Measurements from ENCODE around the gene NR2C2.
"Not testable (repeated sequence)": the region's sequence is repeated elsewhere in the genome, so short reads cannot be mapped to it uniquely, and the experiment has no call there.

Gene NR2C2

GRCh38 chr3:14962762-14963161 lies 15.4 kb downstream of the NR2C2 start:
- no peak for DNase-seq

DNA sequence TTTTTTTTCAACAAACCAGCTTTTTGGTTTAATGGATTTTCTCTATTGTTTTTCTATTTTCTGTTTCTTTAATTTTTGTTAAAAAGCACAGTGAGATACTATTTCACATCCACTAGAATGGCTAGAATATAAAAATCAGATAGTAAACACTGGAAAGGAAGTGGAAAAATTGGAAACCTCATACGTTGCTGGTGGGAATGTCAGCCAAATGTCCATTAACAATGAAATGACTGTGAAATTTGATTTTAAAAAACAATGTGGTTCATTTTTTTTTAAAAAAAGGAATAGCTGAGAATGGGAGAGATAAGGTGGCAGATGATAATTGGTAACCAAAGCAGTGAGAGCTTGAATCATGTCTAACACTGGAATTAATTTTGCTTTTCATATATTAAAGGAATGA lies 19.9 kb downstream of the NR2C2 start:
- DNase-seq: no peak

- DNase-seq: no peak
These were observed 22.3 kb downstream of the NR2C2 start for GRCh38 chr3:14969671-14970070.

GRCh38 chr3:14976317-14976716 lies 28.9 kb downstream of the NR2C2 start:
- no peak for DNase-seq

DNA sequence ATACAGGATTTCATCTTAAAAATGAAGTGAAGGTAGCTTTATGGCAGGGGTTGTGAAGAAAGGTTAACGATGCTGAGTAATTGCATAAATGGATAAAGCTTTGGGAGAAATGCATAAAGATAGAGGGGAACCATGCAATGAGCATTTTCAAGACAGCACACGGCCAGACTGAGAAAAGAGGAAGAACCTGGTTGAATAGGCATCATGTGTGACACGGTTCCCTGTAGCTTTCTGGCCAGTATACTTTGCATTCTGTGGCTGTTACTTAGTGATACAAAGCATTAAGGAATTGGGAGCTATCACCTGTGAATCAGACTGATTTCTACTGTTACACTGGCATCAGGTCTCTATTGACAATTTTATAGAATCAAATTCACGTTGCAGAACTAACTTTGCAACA lies 33.3 kb downstream of the NR2C2 start:
- peak; percentile 39 for DNase-seq

GRCh38 chr3:14984581-14985113 lies 37.3 kb downstream of the NR2C2 start:
- no peak for DNase-seq

DNA sequence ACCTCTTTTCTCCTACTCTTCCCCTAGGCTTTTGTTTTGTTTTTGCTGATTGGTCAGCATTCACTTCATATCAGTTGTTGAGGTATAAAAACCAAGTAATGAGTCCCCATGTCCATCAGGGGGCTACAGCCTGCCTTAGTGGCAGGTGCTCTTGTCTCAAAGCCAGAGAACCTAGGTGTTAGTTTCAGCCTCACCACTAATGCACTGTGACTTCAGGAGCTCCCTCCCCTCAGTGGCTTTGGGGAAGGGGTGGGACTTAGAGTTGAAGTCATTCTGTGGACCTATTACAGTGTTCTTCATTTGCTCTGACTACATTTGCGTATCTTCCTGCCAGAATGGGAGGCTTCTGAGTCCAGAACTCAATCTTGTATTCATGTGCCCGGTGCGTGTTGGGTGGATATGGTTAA lies 41.6 kb downstream of the NR2C2 start:
- DNase-seq: no peak

GRCh38 chr3:14989943-14990779 lies 42.8 kb downstream of the NR2C2 start:
- DNase-seq: no peak

- DNase-seq: no peak
These were observed 43.4 kb downstream of the NR2C2 start for GRCh38 chr3:14990780-14991148.

DNA sequence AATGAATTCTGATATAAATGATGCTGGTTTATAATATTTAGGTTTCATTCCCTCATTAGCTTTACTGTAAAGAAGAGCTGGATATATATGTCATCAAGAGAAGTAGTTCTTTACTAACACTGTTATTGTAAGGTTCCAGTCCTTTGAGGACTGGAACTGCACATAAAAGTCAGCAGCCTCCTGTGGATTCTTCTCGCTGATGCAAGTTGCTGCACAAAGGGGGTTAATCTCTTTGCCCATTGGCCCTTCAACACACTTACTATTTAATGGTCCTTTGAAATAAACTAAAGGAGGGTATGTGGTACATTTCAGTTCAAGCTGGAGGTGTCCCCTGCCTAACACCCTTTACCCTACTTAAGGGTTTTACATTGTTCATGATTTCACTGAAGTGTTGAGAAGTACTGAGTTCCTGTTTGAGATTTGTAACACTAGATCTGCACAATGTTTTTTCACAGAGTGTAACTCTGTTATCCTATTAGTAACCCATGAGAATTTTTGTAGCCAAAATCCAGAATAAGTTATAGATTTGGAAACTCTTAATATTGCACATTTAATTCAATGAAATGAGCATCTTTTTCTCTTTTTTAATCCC lies 43.9 kb downstream of the NR2C2 start:
- no peak for DNase-seq

DNA sequence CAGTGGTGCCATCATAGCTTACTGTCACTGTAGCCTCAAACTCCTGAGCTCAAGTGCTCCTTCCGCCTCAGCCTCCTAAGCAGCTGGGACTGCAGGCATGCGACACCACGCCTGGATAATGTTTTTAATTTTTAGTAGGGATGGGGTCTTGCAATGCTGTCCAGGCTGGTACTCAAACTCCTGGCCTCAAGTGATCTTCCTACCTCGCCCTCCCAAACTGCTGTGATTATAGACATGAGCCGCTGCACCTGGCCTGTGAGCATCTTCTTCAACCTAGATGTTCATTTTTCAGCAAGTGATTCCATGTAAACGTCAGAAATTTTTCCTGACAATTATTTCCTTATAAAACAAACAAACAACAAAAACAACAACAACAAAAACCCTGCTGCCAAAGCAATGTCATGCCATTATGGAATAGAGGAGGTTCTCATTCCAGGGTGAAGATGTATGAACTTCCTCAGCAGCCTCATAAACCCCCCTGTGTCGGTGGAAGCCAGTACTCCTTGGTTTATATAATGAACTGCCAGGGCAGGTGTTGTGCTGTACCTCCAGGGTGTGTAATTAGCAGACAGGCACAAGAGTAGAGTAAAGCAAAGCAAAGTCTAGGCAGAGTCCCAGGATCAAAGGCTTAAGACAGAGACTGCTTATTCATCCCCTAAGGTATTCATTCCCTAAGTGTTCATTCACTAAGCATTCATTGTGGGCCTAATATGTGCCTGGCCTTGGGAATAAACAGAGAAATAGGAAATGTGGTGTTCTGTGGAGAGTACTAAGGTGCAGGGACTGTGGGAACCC lies 44.6 kb downstream of the NR2C2 start:
- no peak for DNase-seq

GRCh38 chr3:14997941-14998340 lies 50.6 kb downstream of the NR2C2 start:
- DNase-seq: no peak

DNA sequence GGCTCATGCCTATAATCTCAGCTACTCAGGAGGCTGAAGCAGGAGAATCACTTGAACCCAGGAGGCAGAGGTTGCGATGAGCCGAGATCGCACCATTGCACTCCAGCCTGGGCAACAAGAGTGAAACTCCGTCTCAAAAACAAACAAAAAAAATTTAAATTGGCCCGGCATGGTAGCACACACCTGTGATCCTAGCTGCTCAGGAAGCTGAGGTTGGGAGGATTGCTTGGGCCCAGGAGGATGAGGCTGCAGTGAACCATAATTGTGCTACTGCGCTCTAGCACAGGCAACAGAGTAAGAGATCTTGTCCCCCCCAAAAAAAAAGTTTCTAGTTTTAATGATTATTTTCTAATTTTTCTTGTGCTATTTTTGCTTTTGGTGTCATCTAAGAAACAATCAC lies 51.8 kb downstream of the NR2C2 start:
- DNase-seq: not testable (repeated sequence)

DNA sequence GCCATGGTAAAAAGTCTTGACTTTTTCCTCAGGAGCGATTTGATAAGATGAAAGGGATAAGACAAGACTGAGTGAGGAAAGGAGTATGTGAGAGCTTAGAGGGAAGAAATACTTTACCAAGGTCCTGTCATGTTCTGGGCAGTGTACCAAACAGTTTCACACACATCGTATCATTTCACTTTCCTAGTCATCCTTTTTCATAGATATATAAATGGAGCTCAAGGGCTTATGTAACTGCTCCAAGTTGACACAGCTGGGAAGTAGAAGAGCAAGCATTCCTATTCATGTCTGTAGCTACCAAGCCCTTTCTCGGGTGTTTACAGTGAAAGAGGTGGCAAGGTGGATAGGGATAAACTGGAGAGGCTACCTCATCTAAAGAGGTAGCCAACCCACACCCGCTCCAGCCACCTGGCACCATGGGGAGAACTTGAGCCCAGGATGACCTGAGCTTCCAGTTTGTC lies 60.3 kb downstream of the NR2C2 start:
- no peak for DNase-seq

- DNase-seq: no peak
These were observed 61.8 kb downstream of the NR2C2 start for GRCh38 chr3:15009167-15009566.

GRCh38 chr3:15010664-15011063 lies 63.3 kb downstream of the NR2C2 start:
- no peak for DNase-seq

DNA sequence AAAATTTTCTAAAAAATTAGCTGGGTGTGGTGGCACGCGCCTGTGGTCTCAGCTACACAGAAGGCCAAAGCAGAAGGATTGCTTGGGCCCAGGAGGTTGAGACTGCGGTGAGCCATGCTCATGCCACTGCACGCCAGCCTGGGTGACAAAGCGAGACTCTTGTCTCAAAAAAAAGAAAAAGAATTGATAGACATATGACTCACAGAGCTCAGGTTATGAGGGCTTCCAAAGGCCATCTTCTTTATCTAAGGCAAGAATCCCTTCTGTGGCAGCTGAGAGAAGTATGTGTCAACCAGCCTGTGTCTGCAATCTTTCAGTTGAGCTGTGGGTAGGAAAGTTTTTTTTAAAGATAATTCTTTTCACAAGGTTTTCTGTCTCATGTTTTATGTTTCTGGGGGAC lies 63.8 kb downstream of the NR2C2 start:
- no peak for DNase-seq

DNA sequence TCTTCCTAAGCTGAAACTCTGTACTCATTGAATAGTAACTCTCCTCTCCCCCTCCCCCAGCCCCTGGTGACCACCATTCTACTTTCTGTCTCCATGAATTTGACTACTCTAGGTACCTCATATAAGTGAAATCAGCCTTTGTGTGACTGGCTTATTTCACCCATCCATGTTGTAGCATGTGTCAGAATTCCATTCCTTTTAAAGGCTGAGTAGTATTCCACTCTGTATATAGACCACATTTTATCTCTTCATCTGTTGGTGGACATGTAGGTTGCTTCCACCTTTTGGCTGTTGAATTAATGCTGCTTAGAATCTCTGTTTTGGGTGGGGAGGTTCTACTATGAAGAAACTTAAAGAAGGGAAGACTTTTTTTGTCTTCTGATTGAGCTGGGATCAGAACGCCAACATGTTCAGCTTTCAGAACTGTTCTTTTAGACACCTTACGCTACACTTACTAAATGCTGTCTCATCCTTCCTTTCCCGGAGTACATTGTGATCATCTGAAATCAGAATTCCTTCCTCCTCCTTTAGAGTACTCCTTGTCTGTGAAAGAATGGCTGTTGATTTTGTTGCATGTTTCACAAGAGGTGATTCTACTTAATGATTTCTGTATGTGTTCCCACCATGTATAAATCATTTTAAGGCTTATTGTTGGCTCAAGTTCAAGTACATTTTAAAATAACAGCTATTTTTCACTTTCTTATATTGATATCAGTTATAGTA lies 67.4 kb downstream of the NR2C2 start:
- DNase-seq: no peak

DNA sequence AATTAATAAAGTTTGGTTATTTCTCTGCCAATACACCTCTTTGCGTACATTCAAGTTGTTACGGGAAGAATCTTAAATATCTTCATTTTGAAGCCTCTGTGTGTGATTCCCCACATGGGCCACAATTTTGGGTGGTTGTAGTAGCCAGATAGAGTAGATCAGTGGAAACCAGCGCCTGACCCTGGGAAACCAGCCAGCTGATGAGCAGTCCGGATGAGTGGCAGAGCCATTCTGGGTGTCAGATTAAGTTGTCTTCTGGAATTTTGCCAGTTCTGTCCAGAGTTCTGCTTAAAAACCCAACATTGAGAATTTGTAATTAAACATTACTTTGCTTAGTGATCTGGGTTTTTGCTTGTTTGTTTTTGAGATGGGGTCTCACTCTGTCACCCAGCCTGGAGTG lies 68.1 kb downstream of the NR2C2 start:
- DNase-seq: no peak

- DNase-seq: no peak
These were observed 69.8 kb downstream of the NR2C2 start for GRCh38 chr3:15017191-15017590.

DNA sequence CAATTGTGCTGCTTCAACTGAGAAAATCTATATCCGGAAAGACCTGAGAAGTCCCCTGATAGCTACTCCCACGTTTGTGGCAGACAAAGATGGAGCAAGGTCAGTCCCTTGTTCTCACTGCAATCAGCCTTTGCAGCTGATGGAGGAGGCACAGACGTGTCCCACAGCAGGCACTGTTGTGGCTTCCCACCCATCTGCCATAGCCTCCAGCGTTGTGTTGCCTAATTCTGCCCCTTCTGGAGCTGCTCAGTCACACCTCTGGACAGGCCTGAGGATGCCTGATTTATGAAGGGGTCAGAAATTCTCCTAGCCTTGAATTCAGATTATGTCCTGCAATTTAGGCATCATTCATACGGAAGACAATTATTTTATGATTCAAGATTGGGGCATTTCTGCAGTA lies 75.9 kb downstream of the NR2C2 start:
- DNase-seq: no peak

- no peak for DNase-seq
These were observed 76.3 kb downstream of the NR2C2 start for GRCh38 chr3:15023719-15024118.

- DNase-seq: no peak
These were observed 82.2 kb downstream of the NR2C2 start for GRCh38 chr3:15029625-15030024.

Data from suppressor macrophage treated with lipopolysaccharide for 4 hours (primary cell).